WTC11 (cell line): Measurements from ENCODE around the gene SLC51B. TPM values are rescaled to one million over a fixed set of nuclear protein-coding genes. Genes with fewer than 3 reads are reported as not detected.

Experiments used
- ATAC-seq: fragments of 200-7000 bp; cut with Tn5 transposase; 2 replicates; pipeline ENCODE4 v1.10.0; 2021; ENCODE audit warnings: mild to moderate bottlenecking, moderate library complexity
- CTCF ChIA-PET: fragments of 300-600 bp; sonication (Branson Sonifier 250); formaldehyde crosslinking; loops from one replicate; lab custom pipeline; 2021; ENCODE audit warnings: antibody characterized with exemption; lab: Charles Lee
- POLR2A ChIA-PET: fragments of 350-600 bp; sonication (Branson Sonifier 250); formaldehyde crosslinking; loops from one replicate; lab custom pipeline; 2021; ENCODE audit warnings: antibody characterized with exemption; lab: Charles Lee
- DNase-seq: peaks from one replicate; pipeline ENCODE4 v3.0.0; 2021; ENCODE audit warnings: low spot score
- H3K27ac Mint-ChIP-seq: 2 replicates; pipeline ENCODE4 v1.8.0; 2021; ENCODE audit warnings: mixed read lengths
- H3K27me3 Mint-ChIP-seq: 2 replicates; pipeline ENCODE4 v1.8.0; 2021; ENCODE audit warnings: low read depth, mild to moderate bottlenecking, moderate library complexity, mixed read lengths
- H3K36me3 Mint-ChIP-seq: 2 replicates; pipeline ENCODE4 v1.8.0; 2021; ENCODE audit warnings: mixed read lengths
- H3K4me1 Mint-ChIP-seq: 2 replicates; pipeline ENCODE4 v1.8.0; 2022; ENCODE audit warnings: mixed read lengths
- H3K4me3 Mint-ChIP-seq: 2 replicates; pipeline ENCODE4 v1.8.0; 2021; ENCODE audit warnings: mild to moderate bottlenecking, moderate library complexity, mixed read lengths
- H3K9me3 Mint-ChIP-seq: 2 replicates; pipeline ENCODE4 v1.8.0; 2021; ENCODE audit warnings: mixed read lengths
- FOXP1 ChIP-seq: sonication (generic); formaldehyde crosslinking; IDR thresholded peaks from 2 replicates; pipeline ENCODE4 v1.8.0; 2022; ENCODE audit warnings: missing genetic modification reagents, mild to moderate bottlenecking, moderate library complexity, borderline replicate concordance
- GTF2I ChIP-seq: fragments of 250-450 bp; sonication (Bioruptor Pico); conservative IDR thresholded peaks from 2 replicates; pipeline ENCODE4 v1.4.0; 2021; ENCODE audit warnings: mild to moderate bottlenecking
- MXD4 ChIP-seq: fragments of 250-450 bp; sonication (Bioruptor Pico); IDR thresholded peaks from 2 replicates; pipeline ENCODE4 v1.8.0; 2021; ENCODE audit warnings: mild to moderate bottlenecking, moderate library complexity, borderline replicate concordance
- NR1H2 ChIP-seq: sonication (generic); formaldehyde crosslinking; IDR thresholded peaks from 2 replicates; pipeline ENCODE4 v1.9.0; 2021; ENCODE audit warnings: mild to moderate bottlenecking, moderate library complexity, missing genetic modification reagents
- RORB ChIP-seq: fragments of 250-450 bp; sonication (Bioruptor Pico); IDR thresholded peaks from 2 replicates; pipeline ENCODE4 v1.9.0; 2021; ENCODE audit warnings: mild to moderate bottlenecking
- ZNF317 ChIP-seq: sonication (generic); formaldehyde crosslinking; IDR thresholded peaks from 2 replicates; pipeline ENCODE4 v1.8.1; 2023; ENCODE audit warnings: low read depth, mild to moderate bottlenecking, moderate library complexity, missing genetic modification reagents, borderline replicate concordance
- ZNF396 ChIP-seq: fragments of 250-450 bp; sonication (Bioruptor Pico); IDR thresholded peaks from 2 replicates; pipeline ENCODE4 v1.8.0; 2021; ENCODE audit warnings: mild to moderate bottlenecking, moderate library complexity, borderline replicate concordance
- total RNA-seq: library from RNA; stranded (reverse); gene quantifications from 3 replicates; pipeline ENCODE4 v1.2.3, GENCODE V29; 2021
- TF ChIP-seq, protein P1 (sequence below): fragments of 200-600 bp; IDR thresholded peaks from 2 replicates; pipeline ENCODE4 v1.8.0; 2022; ENCODE audit warnings: antibody characterized with exemption
- TF ChIP-seq, protein P2 (sequence below): sonication (generic); formaldehyde crosslinking; IDR thresholded peaks from 2 replicates; pipeline ENCODE4 v1.8.0; 2023; ENCODE audit warnings: mild to moderate bottlenecking, missing genetic modification reagents
- TF ChIP-seq, protein P3 (sequence below): sonication (generic); formaldehyde crosslinking; conservative IDR thresholded peaks from 2 replicates; pipeline ENCODE4 v1.8.1; 2023; ENCODE audit warnings: mild to moderate bottlenecking, low read depth, missing genetic modification reagents, moderate library complexity
- TF ChIP-seq, protein P4 (sequence below): fragments of 250-450 bp; sonication (Bioruptor Pico); IDR thresholded peaks from 2 replicates; pipeline ENCODE4 v1.9.0; 2021; ENCODE audit warnings: mild to moderate bottlenecking, borderline replicate concordance
- TF ChIP-seq, protein P5 (sequence below): sonication (generic); formaldehyde crosslinking; IDR thresholded peaks from 2 replicates; pipeline ENCODE4 v1.8.0; 2022; ENCODE audit warnings: missing genetic modification reagents
- TF ChIP-seq, protein P6 (sequence below): fragments of 250-450 bp; sonication (Bioruptor Pico); IDR thresholded peaks from 2 replicates; pipeline ENCODE4 v2.1.2; 2022; ENCODE audit warnings: mild to moderate bottlenecking, moderate library complexity

SLC51B gene
- total RNA-seq, 1 experiment from 2014 or later: not detected

DNA sequence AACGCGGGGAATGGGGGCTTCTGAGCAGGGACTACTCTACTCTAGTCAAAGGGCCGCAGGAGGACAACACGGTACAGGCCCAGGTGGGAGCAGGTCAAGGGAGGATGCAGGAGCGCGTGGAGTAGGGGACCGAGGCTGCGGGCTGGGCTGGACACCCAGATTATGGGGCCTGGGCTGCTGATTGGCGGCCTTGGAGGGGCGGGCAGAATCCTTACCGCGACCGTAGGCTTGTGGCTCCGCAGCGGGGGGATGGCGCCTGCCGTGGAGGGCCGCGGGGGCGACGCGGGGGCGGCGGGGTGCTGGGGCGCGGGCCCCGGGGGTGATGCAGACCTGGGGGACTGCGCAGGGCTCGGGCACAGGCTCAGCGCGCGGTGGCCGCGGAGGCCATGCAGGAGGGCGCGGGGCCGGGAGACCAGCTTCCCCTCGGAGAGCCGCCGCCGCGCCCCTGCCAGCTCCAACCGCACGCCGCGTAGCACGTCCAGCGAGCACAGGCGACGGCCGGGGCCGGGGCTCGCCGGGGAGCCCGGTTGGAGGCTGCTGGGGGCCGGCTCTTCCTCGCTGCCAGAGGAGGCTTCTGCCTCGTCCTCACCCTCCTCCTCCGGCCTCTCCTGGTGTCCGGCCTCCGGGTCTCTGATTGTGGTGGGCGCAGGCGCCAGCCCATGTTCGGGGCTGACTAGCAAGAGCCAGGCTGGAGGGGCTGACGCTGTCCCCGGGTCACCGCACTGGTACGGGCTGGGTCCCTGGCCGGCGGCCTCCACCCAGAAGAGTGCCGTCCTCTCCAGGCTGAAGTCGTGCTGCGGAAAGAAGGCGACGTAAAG lies 56.9 kb downstream of the SLC51B start (continued):
- TF ChIP-seq FOXP1 (peak; percentile 38; the same call in 1 of the 2 replicates), GTF2I (CRISPR knock-in tag) (no peak), ZNF317 (no peak), ZNF396 (CRISPR knock-in tag) (no peak)
- TF ChIP-seq, protein P1, sequence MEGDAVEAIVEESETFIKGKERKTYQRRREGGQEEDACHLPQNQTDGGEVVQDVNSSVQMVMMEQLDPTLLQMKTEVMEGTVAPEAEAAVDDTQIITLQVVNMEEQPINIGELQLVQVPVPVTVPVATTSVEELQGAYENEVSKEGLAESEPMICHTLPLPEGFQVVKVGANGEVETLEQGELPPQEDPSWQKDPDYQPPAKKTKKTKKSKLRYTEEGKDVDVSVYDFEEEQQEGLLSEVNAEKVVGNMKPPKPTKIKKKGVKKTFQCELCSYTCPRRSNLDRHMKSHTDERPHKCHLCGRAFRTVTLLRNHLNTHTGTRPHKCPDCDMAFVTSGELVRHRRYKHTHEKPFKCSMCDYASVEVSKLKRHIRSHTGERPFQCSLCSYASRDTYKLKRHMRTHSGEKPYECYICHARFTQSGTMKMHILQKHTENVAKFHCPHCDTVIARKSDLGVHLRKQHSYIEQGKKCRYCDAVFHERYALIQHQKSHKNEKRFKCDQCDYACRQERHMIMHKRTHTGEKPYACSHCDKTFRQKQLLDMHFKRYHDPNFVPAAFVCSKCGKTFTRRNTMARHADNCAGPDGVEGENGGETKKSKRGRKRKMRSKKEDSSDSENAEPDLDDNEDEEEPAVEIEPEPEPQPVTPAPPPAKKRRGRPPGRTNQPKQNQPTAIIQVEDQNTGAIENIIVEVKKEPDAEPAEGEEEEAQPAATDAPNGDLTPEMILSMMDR: no peak
- TF ChIP-seq, protein P2, sequence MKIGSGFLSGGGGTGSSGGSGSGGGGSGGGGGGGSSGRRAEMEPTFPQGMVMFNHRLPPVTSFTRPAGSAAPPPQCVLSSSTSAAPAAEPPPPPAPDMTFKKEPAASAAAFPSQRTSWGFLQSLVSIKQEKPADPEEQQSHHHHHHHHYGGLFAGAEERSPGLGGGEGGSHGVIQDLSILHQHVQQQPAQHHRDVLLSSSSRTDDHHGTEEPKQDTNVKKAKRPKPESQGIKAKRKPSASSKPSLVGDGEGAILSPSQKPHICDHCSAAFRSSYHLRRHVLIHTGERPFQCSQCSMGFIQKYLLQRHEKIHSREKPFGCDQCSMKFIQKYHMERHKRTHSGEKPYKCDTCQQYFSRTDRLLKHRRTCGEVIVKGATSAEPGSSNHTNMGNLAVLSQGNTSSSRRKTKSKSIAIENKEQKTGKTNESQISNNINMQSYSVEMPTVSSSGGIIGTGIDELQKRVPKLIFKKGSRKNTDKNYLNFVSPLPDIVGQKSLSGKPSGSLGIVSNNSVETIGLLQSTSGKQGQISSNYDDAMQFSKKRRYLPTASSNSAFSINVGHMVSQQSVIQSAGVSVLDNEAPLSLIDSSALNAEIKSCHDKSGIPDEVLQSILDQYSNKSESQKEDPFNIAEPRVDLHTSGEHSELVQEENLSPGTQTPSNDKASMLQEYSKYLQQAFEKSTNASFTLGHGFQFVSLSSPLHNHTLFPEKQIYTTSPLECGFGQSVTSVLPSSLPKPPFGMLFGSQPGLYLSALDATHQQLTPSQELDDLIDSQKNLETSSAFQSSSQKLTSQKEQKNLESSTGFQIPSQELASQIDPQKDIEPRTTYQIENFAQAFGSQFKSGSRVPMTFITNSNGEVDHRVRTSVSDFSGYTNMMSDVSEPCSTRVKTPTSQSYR (CRISPR knock-in tag): no peak
- TF ChIP-seq, protein P3, sequence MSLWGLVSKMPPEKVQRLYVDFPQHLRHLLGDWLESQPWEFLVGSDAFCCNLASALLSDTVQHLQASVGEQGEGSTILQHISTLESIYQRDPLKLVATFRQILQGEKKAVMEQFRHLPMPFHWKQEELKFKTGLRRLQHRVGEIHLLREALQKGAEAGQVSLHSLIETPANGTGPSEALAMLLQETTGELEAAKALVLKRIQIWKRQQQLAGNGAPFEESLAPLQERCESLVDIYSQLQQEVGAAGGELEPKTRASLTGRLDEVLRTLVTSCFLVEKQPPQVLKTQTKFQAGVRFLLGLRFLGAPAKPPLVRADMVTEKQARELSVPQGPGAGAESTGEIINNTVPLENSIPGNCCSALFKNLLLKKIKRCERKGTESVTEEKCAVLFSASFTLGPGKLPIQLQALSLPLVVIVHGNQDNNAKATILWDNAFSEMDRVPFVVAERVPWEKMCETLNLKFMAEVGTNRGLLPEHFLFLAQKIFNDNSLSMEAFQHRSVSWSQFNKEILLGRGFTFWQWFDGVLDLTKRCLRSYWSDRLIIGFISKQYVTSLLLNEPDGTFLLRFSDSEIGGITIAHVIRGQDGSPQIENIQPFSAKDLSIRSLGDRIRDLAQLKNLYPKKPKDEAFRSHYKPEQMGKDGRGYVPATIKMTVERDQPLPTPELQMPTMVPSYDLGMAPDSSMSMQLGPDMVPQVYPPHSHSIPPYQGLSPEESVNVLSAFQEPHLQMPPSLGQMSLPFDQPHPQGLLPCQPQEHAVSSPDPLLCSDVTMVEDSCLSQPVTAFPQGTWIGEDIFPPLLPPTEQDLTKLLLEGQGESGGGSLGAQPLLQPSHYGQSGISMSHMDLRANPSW: no peak

DNA sequence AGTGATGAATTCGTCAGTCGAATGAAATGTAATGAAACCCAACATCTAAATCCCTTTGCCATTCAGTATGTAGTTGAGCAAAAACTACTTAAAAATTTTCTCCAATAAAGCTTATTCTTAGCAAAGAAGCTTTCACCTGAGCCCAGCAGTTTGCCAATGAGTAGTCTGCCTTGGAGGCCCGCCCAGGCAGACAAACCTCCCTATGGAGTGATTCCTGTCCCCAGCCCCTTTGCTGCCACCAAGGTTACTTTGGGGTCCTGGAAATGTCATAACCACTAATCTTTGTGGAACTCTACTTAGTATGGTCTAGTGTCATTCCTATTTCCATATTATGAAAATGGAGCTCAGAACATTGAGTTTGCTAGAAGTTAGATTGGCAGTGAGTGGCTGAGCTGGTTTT lies 57.7 kb downstream of the SLC51B start:
- POLR2A ChIA-PET: interaction anchor here (0.8 to 2.5 kb wide), 2 partner anchors 11 to 35 kb away, joined by 3 to 12 read pairs; partner anchors contain the start of gene RASL12
- CTCF ChIA-PET: interaction anchor here (0.6 to 6.1 kb wide), 9 partner anchors 20 to 282 kb away, joined by 3 to 308 read pairs (median 8); partner anchors contain the start of genes KBTBD13, RASL12 and SLC51B
- Mint-ChIP-seq H3K27ac (no peak overlapping the region), H3K36me3 (no peaks in the 10 kb centered on the region), H3K4me3 (peak overlapping the region; percentile 71), H3K9me3 (no peaks in the 10 kb centered on the region), H3K27me3 (peaks cover 10% of the 10 kb centered on the region), H3K4me1 (peaks cover 2% of the 10 kb centered on the region)
- ATAC-seq (no peak), DNase-seq (no peak)
- TF ChIP-seq NR1H2 (CRISPR knock-in tag): no peak
- TF ChIP-seq, protein P4, sequence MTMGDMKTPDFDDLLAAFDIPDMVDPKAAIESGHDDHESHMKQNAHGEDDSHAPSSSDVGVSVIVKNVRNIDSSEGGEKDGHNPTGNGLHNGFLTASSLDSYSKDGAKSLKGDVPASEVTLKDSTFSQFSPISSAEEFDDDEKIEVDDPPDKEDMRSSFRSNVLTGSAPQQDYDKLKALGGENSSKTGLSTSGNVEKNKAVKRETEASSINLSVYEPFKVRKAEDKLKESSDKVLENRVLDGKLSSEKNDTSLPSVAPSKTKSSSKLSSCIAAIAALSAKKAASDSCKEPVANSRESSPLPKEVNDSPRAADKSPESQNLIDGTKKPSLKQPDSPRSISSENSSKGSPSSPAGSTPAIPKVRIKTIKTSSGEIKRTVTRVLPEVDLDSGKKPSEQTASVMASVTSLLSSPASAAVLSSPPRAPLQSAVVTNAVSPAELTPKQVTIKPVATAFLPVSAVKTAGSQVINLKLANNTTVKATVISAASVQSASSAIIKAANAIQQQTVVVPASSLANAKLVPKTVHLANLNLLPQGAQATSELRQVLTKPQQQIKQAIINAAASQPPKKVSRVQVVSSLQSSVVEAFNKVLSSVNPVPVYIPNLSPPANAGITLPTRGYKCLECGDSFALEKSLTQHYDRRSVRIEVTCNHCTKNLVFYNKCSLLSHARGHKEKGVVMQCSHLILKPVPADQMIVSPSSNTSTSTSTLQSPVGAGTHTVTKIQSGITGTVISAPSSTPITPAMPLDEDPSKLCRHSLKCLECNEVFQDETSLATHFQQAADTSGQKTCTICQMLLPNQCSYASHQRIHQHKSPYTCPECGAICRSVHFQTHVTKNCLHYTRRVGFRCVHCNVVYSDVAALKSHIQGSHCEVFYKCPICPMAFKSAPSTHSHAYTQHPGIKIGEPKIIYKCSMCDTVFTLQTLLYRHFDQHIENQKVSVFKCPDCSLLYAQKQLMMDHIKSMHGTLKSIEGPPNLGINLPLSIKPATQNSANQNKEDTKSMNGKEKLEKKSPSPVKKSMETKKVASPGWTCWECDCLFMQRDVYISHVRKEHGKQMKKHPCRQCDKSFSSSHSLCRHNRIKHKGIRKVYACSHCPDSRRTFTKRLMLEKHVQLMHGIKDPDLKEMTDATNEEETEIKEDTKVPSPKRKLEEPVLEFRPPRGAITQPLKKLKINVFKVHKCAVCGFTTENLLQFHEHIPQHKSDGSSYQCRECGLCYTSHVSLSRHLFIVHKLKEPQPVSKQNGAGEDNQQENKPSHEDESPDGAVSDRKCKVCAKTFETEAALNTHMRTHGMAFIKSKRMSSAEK (CRISPR knock-in tag): no peak
- TF ChIP-seq, protein P5, sequence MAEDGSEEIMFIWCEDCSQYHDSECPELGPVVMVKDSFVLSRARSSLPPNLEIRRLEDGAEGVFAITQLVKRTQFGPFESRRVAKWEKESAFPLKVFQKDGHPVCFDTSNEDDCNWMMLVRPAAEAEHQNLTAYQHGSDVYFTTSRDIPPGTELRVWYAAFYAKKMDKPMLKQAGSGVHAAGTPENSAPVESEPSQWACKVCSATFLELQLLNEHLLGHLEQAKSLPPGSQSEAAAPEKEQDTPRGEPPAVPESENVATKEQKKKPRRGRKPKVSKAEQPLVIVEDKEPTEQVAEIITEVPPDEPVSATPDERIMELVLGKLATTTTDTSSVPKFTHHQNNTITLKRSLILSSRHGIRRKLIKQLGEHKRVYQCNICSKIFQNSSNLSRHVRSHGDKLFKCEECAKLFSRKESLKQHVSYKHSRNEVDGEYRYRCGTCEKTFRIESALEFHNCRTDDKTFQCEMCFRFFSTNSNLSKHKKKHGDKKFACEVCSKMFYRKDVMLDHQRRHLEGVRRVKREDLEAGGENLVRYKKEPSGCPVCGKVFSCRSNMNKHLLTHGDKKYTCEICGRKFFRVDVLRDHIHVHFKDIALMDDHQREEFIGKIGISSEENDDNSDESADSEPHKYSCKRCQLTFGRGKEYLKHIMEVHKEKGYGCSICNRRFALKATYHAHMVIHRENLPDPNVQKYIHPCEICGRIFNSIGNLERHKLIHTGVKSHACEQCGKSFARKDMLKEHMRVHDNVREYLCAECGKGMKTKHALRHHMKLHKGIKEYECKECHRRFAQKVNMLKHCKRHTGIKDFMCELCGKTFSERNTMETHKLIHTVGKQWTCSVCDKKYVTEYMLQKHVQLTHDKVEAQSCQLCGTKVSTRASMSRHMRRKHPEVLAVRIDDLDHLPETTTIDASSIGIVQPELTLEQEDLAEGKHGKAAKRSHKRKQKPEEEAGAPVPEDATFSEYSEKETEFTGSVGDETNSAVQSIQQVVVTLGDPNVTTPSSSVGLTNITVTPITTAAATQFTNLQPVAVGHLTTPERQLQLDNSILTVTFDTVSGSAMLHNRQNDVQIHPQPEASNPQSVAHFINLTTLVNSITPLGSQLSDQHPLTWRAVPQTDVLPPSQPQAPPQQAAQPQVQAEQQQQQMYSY (CRISPR knock-in tag): no peak
- TF ChIP-seq, protein P6, sequence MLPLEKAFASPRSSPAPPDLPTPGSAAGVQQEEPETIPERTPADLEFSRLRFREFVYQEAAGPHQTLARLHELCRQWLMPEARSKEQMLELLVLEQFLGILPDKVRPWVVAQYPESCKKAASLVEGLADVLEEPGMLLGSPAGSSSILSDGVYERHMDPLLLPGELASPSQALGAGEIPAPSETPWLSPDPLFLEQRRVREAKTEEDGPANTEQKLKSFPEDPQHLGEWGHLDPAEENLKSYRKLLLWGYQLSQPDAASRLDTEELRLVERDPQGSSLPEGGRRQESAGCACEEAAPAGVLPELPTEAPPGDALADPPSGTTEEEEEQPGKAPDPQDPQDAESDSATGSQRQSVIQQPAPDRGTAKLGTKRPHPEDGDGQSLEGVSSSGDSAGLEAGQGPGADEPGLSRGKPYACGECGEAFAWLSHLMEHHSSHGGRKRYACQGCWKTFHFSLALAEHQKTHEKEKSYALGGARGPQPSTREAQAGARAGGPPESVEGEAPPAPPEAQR (CRISPR knock-in tag): no peak
- no peak for TF ChIP-seq MXD4
- no peak for TF ChIP-seq RORB (CRISPR knock-in tag)
